Liver (tissue), 9 donors: Measurements from ENCODE around the gene RNU6-9. TPM values are rescaled to one million over a fixed set of nuclear protein-coding genes. Genes with fewer than 3 reads are reported as not detected.

ENCODE experiments used
- DNase-seq: peaks from one replicate; pipeline ENCODE4 v3.0.0-alpha.2; 2017; ENCODE audit warnings: low spot score
- H3K27ac ChIP-seq, 2 donors: one replicate each; pipeline ENCODE4 v1.7.0; 2013; ENCODE audit warnings: inconsistent platforms in 2 of 2, low read length in 2 of 2, control low read depth in 1 of 2, low read depth in 1 of 2, mild to moderate bottlenecking in 1 of 2
- H3K27me3 ChIP-seq, 4 donors: one replicate each; pipeline versions ENCODE4 v1.6.1 to v1.7.0; 2013; ENCODE audit warnings: low read length in 3 of 4, inconsistent platforms in 1 of 4, mild to moderate bottlenecking in 1 of 4, moderate library complexity in 1 of 4; ENCODE audit not compliant: control insufficient read depth in 4 of 4, insufficient read depth in 4 of 4
- H3K36me3 ChIP-seq, 4 donors: one replicate each; pipeline versions ENCODE4 v1.6.1 to v1.7.0; 2013; ENCODE audit warnings: low read length in 3 of 4, mild to moderate bottlenecking in 3 of 4, low read depth in 1 of 4, moderate library complexity in 1 of 4; ENCODE audit not compliant: control insufficient read depth in 4 of 4, insufficient read depth in 3 of 4
- H3K4me1 ChIP-seq, 4 donors: one replicate each; pipeline versions ENCODE4 v1.6.1 to v1.7.0; 2013; ENCODE audit warnings: low read length in 3 of 4, mild to moderate bottlenecking in 3 of 4, moderate library complexity in 1 of 4; ENCODE audit not compliant: control insufficient read depth in 4 of 4, insufficient read depth in 4 of 4
- H3K4me3 ChIP-seq, 3 donors: one replicate each; pipeline versions ENCODE4 v1.6.1 to v1.7.0; 2013; ENCODE audit warnings: low read length in 3 of 3, control low read depth in 1 of 3, low read depth in 1 of 3, mild to moderate bottlenecking in 1 of 3
- H3K9ac ChIP-seq, 2 donors: one replicate each; pipeline ENCODE4 v1.7.0; 2013; ENCODE audit warnings: low read length in 2 of 2, mild to moderate bottlenecking in 2 of 2, moderate library complexity in 2 of 2, control low read depth in 1 of 2, low read depth in 1 of 2
- H3K9me3 ChIP-seq, 4 donors: one replicate each; pipeline versions ENCODE4 v1.6.1 to v1.7.0; 2013; ENCODE audit warnings: low read length in 3 of 4; ENCODE audit not compliant: control insufficient read depth in 4 of 4
- ATF3 ChIP-seq: IDR thresholded peaks from 2 replicates; pipeline ENCODE4 v1.6.1; 2016; ENCODE audit warnings: antibody characterized with exemption
- CTCF ChIP-seq: fragments of 150-350 bp; IDR thresholded peaks from 2 replicates; pipeline ENCODE4 v1.5.1; 2017; ENCODE audit warnings: improper control_type of control experiment, low read depth, low read length; ENCODE audit not compliant: missing input control
- EGR1 ChIP-seq, 2 donors: IDR thresholded peaks; 2 replicates each; pipeline ENCODE4 v1.6.1; 2016 to 2018; ENCODE audit warnings: antibody characterized with exemption in 2 of 2, low read depth in 2 of 2
- FOXA1 ChIP-seq: IDR thresholded peaks from 2 replicates; pipeline ENCODE4 v1.6.1; 2016; ENCODE audit warnings: antibody characterized with exemption
- FOXA2 ChIP-seq: IDR thresholded peaks from 2 replicates; pipeline ENCODE4 v1.6.1; 2016; ENCODE audit warnings: antibody characterized with exemption
- GABPA ChIP-seq, 2 donors: IDR thresholded peaks in 1 of 2; conservative IDR thresholded peaks in 1 of 2; 2 replicates each; pipeline ENCODE4 v1.6.1; 2016; ENCODE audit warnings: antibody characterized with exemption in 2 of 2, mild to moderate bottlenecking in 1 of 2, moderate library complexity in 1 of 2
- HNF4A ChIP-seq, 2 donors: conservative IDR thresholded peaks; 2 replicates each; pipeline ENCODE4 v1.6.1; 2016; ENCODE audit warnings: antibody characterized with exemption in 2 of 2, mild to moderate bottlenecking in 2 of 2
- HNF4G ChIP-seq: IDR thresholded peaks from 2 replicates; pipeline ENCODE4 v1.6.1; 2016; ENCODE audit warnings: antibody characterized with exemption
- JUND ChIP-seq, 2 donors: IDR thresholded peaks; 2 replicates each; pipeline ENCODE4 v1.6.1; 2016; ENCODE audit warnings: antibody characterized with exemption in 2 of 2
- MAX ChIP-seq: IDR thresholded peaks from 2 replicates; pipeline ENCODE4 v1.6.1; 2016; ENCODE audit warnings: antibody characterized with exemption
- NR2F2 ChIP-seq: IDR thresholded peaks from 2 replicates; pipeline ENCODE4 v1.6.1; 2016; ENCODE audit warnings: antibody characterized with exemption
- RAD21 ChIP-seq, 2 donors: IDR thresholded peaks; 2 replicates each; pipeline ENCODE4 v1.6.1; 2016; ENCODE audit warnings: antibody characterized with exemption in 2 of 2, mild to moderate bottlenecking in 2 of 2
- REST ChIP-seq: IDR thresholded peaks from 2 replicates; pipeline ENCODE4 v1.6.1; 2016; ENCODE audit warnings: antibody characterized with exemption, mild to moderate bottlenecking
- RXRA ChIP-seq, 2 donors: IDR thresholded peaks; 2 replicates each; pipeline ENCODE4 v1.6.1; 2017 to 2018; ENCODE audit warnings: antibody characterized with exemption in 2 of 2, mild to moderate bottlenecking in 1 of 2
- SP1 ChIP-seq: IDR thresholded peaks from 2 replicates; pipeline ENCODE4 v1.6.1; 2018; ENCODE audit warnings: antibody characterized with exemption, mild to moderate bottlenecking
- TAF1 ChIP-seq: conservative IDR thresholded peaks from 2 replicates; pipeline ENCODE4 v1.6.1; 2016; ENCODE audit warnings: antibody characterized with exemption, mild to moderate bottlenecking
- YY1 ChIP-seq: IDR thresholded peaks from 2 replicates; pipeline ENCODE4 v1.6.1; 2016; ENCODE audit warnings: antibody characterized with exemption, mild to moderate bottlenecking
- ZBTB33 ChIP-seq: IDR thresholded peaks from 2 replicates; pipeline ENCODE4 v1.6.1; 2016; ENCODE audit warnings: antibody characterized with exemption
- WGBS: extraction: QIAGEN DNeasy Blood & Tissue Kit; methylation state at CpG from one replicate; pipeline ENCODE4 v1.1.7; 2013; 5-methylcytosine and 5-hydroxymethylcytosine counted together
- polyA plus RNA-seq, 2 donors: library from polyadenylated mRNA; stranded (reverse) in 1 of 2; unstranded in 1 of 2; fragments of 200-250 nt in 1 of 2; fragments of >200 nt in 1 of 2; fragmentation: Nextera tagmentation in 1 of 2; extraction: Ambion mirVana in 1 of 2; gene quantifications; one replicate each; pipeline versions ENCODE4 v1.2.1 to v1.2.3, GENCODE V29; 2013 to 2015
- total RNA-seq, 2 donors: library from RNA; depleted of rRNA; stranded (reverse); fragments of >200 nt; gene quantifications; one replicate each; pipeline ENCODE4 v1.2.3, GENCODE V29; 2014
- donor health status: healthy.
- donor health status: healthy.
- donor health status: healthy.
- donor health status: healthy.
- donor health status: healthy.

Gene RNU6-9
- total and polyA plus RNA-seq, 4 donors: not detected

GRCh38 chr19:918481-919198, 25.4 kb downstream of the RNU6-9 start:
- H3K4me1 ChIP-seq: peaks cover 0 to 29% (median 14%) of the 10 kb centered on the region in 4 donors
- peaks cover 0 to 15% (median 3%) of the 10 kb centered on the region in 4 donors for H3K27me3 ChIP-seq
- DNase-seq: no peak
- WGBS: 5% methylated on average over 58 of the region's 58 CpGs
- TF ChIP-seq REST (no peak), TAF1 (no peak), FOXA1 (no peak), EGR1 (IDR thresholded peaks at IDR 0.05; ENCODE audit: low read depth in 2 of 2) (no peak), NR2F2 (no peak), RAD21 (IDR thresholded peaks at IDR 0.05) (no peak), HNF4G (no peak), ZBTB33 (no peak), SP1 (no peak), JUND (IDR thresholded peaks at IDR 0.05) (no peak)
- no peak overlapping the region for H3K9ac ChIP-seq
- H3K9me3 ChIP-seq: no peaks in the 10 kb centered on the region
- no peak overlapping the region for H3K27ac ChIP-seq
- H3K36me3 ChIP-seq: no peaks in the 10 kb centered on the region
- no peak overlapping the region for H3K4me3 ChIP-seq

GRCh38 chr19:919199-920050, 26.1 kb downstream of the RNU6-9 start:
- Histone ChIP-seq H3K9ac (no peak overlapping the region), H3K4me3 (peak overlapping the region in 1 of 3 donors; percentile 25), H3K36me3 (no peaks in the 10 kb centered on the region), H3K27me3 (peaks cover 0 to 15% (median 3%) of the 10 kb centered on the region in 4 donors), H3K27ac (no peak overlapping the region), H3K9me3 (no peaks in the 10 kb centered on the region), H3K4me1 (peaks cover 0 to 29% (median 14%) of the 10 kb centered on the region in 4 donors)
- no peak for DNase-seq
- 4% methylated on average over 68 of the region's 68 CpGs for WGBS
- no peak for TF ChIP-seq SP1
- no peak for TF ChIP-seq GABPA (IDR thresholded peaks at IDR 0.05 in 1 of 2, conservative IDR thresholded peaks at IDR 0.05 in 1 of 2)
- no peak for TF ChIP-seq RXRA (IDR thresholded peaks at IDR 0.05)
- no peak for TF ChIP-seq YY1
- no peak for TF ChIP-seq REST
- no peak for TF ChIP-seq CTCF
- no peak for TF ChIP-seq MAX
- TF ChIP-seq NR2F2: no peak
- no peak for TF ChIP-seq JUND (IDR thresholded peaks at IDR 0.05)
- no peak for TF ChIP-seq ATF3
- no peak for TF ChIP-seq TAF1
- no peak for TF ChIP-seq FOXA2
- TF ChIP-seq FOXA1: no peak
- no peak for TF ChIP-seq EGR1 (IDR thresholded peaks at IDR 0.05; ENCODE audit: low read depth in 2 of 2)
- TF ChIP-seq HNF4A (conservative IDR thresholded peaks at IDR 0.05): no peak
- no peak for TF ChIP-seq HNF4G
